VCaP (cell line): ENCODE results near the gene TTC28.

Experiments used
- H3K27ac ChIP-seq: fragments of 450-650 bp; 2 replicates; pipeline ENCODE4 v1.5.1; 2017
- TF ChIP-seq, protein P1 (sequence below): fragments of 450-650 bp; conservative IDR thresholded peaks from 2 replicates; pipeline ENCODE4 v1.5.1; 2017; ENCODE audit warnings: mild to moderate bottlenecking, moderate library complexity

Gene TTC28

DNA sequence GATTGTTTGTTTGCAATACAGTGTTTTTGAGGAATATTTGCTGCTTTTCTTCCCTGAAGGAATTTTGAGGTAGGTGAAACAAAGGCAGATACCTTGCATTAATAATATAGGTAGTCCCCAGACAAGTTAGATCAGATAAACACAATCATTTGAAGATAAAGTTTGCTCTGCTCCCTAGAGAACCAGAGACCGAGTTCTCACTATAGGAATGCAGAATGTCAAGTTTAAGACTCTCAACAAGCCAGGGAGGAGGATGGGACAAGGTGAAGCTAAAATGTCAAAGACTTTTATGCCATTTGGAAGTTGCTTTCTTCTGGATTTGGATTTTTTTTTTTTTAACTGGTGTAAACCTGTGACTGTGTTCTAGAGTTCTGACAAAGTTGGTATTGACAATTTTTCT, 364.7 kb downstream of the TTC28 start:
- TF ChIP-seq, protein P1, sequence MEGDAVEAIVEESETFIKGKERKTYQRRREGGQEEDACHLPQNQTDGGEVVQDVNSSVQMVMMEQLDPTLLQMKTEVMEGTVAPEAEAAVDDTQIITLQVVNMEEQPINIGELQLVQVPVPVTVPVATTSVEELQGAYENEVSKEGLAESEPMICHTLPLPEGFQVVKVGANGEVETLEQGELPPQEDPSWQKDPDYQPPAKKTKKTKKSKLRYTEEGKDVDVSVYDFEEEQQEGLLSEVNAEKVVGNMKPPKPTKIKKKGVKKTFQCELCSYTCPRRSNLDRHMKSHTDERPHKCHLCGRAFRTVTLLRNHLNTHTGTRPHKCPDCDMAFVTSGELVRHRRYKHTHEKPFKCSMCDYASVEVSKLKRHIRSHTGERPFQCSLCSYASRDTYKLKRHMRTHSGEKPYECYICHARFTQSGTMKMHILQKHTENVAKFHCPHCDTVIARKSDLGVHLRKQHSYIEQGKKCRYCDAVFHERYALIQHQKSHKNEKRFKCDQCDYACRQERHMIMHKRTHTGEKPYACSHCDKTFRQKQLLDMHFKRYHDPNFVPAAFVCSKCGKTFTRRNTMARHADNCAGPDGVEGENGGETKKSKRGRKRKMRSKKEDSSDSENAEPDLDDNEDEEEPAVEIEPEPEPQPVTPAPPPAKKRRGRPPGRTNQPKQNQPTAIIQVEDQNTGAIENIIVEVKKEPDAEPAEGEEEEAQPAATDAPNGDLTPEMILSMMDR, result no peak
- H3K27ac ChIP-seq, result no peak overlapping the region

DNA sequence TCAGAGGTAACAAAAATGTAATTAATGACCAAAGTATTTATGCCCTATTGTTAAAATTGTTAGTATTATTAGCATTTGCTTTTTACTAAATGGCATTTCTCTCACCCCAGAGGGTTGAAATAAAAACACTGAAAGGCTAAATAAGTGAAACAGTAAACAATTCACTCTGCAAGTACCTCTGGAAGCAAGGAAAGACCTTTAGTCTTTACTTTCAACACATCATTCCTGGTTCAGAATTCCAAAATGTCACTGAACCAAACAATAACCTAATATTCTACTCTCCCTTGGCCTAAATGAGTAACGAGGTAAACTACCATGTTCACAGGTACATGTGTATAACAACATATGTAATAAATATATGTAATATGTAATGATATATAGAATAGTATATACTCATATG, 369.3 kb downstream of the TTC28 start:
- no peak overlapping the region for H3K27ac ChIP-seq
- TF ChIP-seq, protein P1, result no peak

DNA sequence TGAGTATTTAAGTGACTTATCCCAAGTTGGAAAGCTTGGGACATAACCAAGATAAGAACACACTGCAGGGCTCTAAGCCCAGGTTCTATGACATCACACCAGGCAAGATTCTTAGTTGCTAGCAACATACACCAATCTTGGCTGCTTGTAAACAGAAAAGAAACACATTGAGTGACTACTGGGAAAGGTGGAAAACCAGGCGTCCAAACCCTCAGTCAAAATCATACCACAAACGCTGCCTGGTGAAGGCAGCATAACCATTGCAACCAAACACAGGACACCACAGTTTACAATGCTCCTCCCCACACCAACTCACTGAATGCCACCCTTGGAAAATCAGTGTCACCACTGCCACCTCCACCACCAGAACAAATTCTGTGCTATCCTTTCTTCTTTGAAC, 379.9 kb downstream of the TTC28 start:
- TF ChIP-seq, protein P1, result no peak
- no peak overlapping the region for H3K27ac ChIP-seq

DNA sequence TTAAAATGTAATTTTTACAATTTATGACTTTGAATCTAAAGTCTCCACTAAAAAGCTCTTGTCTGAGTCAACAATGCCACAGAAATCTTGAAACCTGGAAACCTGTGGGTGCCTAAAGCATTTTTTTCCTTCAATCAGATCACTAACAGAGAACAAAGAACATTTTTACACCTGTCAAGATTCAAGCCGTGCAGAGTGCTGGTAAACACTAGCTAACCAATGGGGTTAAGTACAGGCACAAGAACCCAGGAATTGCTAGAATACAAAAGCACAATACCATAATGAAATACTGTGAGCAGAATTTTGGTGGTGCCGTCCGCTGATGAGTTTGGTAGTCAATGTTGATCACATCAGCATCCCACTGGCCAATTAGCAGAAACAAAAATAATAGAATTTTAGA, 380.3 kb downstream of the TTC28 start:
- TF ChIP-seq, protein P1, result no peak

DNA sequence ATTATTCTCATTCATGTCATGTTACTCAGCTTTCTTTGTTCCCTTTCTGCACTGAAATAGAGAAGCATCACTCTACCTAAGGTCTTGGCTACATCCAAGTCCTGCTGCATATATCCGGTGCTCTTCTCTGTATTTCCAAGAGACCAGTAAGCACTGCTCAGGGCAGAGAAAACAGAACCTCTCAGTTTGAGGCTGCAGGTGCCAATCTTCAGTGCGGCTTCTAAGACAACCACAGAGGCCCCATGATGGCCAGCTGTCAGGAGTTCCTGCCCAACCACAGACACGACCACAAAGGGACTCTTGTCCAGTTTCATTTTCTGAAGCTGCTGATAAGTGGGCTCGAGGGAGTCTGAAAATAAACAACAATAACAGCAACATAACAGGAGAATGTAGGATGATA, 382.1 kb downstream of the TTC28 start:
- no peak overlapping the region for H3K27ac ChIP-seq
- TF ChIP-seq, protein P1, result no peak

More for the DNA sequence above, 380.3 kb downstream of the TTC28 start:
- no peak overlapping the region for H3K27ac ChIP-seq

DNA sequence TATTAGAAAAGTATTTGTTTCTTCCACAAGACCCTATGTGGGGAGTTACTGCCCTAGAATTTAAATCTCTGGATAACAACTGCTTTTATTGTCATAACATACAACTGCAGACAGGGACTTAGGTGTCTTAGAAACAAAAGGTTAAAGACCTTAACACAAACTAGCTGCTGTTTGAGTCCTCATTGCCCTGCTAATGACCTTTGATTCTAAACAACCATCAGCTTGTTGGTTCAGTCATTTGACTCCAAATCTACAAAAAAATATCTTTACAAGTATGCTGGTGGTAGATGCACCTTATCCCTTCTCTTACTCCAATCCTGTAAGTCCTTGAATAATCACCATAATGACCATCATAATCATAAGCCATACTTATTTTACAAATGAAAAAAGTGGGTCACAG, 383.2 kb downstream of the TTC28 start:
- TF ChIP-seq, protein P1, result no peak
- no peak overlapping the region for H3K27ac ChIP-seq

DNA sequence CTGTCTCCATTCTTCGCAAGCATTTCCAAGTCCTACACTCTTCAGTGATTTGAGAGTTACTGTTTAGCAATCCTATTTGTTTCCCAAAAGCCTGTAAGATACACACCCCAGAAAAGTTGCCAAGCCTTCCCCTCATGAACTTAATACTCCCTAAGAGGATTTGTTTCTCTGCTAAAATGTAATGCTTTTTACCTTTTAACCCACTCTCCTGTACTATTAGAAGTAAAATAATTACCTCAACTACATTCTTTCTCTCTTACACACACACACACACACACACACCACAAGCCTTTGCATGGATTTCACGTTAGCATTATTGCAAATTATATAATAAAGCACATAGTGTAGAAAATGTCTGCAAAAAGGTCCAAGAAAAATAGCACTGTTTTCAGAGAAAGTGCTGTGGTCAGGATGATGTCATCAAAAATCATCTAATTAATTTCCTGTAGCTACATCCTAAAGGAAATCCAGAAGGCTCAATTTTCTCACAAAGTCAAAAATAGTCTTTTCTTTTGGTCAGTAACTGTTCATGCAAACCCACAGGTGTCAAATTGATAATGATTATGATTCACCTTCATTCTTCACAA, 396.5 kb downstream of the TTC28 start:
- TF ChIP-seq, protein P1, result no peak
- H3K27ac ChIP-seq, result no peak overlapping the region
